H1 (cell line): Measurements from ENCODE around the gene ACTR6. TPM values are rescaled to one million over a fixed set of nuclear protein-coding genes. Genes with fewer than 3 reads are reported as not detected.
A peak's percentile ranks its signal among the peaks of the same experiment; 100 is the strongest.

Source experiments
- CTCF ChIA-PET: fragments of 300-600 bp; sonication (Branson Sonifier 250); formaldehyde crosslinking; loops from one replicate; lab custom pipeline; 2021; ENCODE audit not compliant: partially characterized antibody; lab: Charles Lee
- POLR2A ChIA-PET: fragments of 300-600 bp; sonication (Branson Sonifier 250); formaldehyde crosslinking; loops from one replicate; lab custom pipeline; 2021; ENCODE audit warnings: inconsistent platforms; ENCODE audit not compliant: partially characterized antibody; lab: Charles Lee
- DNase-seq, 2 experiments: peaks; one replicate each; pipeline versions ENCODE4 v3.0.0 to v3.0.0-alpha.2; 2010 to 2022; ENCODE audit warnings: low spot score in 2 of 2, low read depth in 1 of 2, mixed read lengths in 1 of 2
- FAIRE-seq: peaks from 2 replicates; lab custom pipeline; 2011; peaks lifted over from hg19 to GRCh38; lab: Jason Lieb, UNC
- H2AFZ ChIP-seq: 2 replicates; pipeline ENCODE4 v1.8.1; 2012; ENCODE audit warnings: low read length, inconsistent platforms
- H2AK5ac ChIP-seq: 2 replicates; pipeline ENCODE4 v1.6.1; 2013; ENCODE audit warnings: low read depth, low read length
- H2BK120ac ChIP-seq: replicated peaks from 2 replicates; pipeline ENCODE3; 2013; ENCODE audit warnings: low read depth, low read length, inconsistent platforms
- H2BK12ac ChIP-seq: 2 replicates; pipeline ENCODE4 v1.6.1; 2013; ENCODE audit warnings: low read depth, low read length
- H2BK15ac ChIP-seq: 2 replicates; pipeline ENCODE4 v1.6.1; 2013; ENCODE audit warnings: low read length
- H2BK20ac ChIP-seq: 2 replicates; pipeline ENCODE4 v1.6.1; 2013; ENCODE audit warnings: low read length
- H2BK5ac ChIP-seq: 2 replicates; pipeline ENCODE4 v1.6.1; 2013; ENCODE audit warnings: low read depth, low read length
- H3K14ac ChIP-seq: 2 replicates; pipeline ENCODE4 v1.6.1; 2013; ENCODE audit warnings: inconsistent platforms; ENCODE audit not compliant: insufficient read length
- H3K18ac ChIP-seq: 2 replicates; pipeline ENCODE4 v1.6.1; 2013; ENCODE audit warnings: low read length; ENCODE audit errors: extremely low read depth
- H3K23ac ChIP-seq: 2 replicates; pipeline ENCODE4 v1.6.1; 2013; ENCODE audit warnings: inconsistent platforms; ENCODE audit not compliant: insufficient read length
- H3K23me2 ChIP-seq: 2 replicates; pipeline ENCODE4 v1.6.1; 2013; ENCODE audit warnings: low read depth, low read length
- H3K27ac ChIP-seq: 2 replicates; pipeline ENCODE4 v1.6.1; 2011; ENCODE audit warnings: low read depth, low read length, inconsistent platforms
- H3K27me3 ChIP-seq, 4 experiments: replicated peaks in 1 of 4; 1 replicate in 1 of 4; 2 replicates in 3 of 4; pipeline versions ENCODE4 v1.6.1 to v1.8.1; 2011 to 2013; ENCODE audit warnings: low read length in 3 of 4, mild to moderate bottlenecking in 3 of 4, inconsistent platforms in 2 of 4, mixed read lengths in 2 of 4, moderate library complexity in 1 of 4; ENCODE audit not compliant: control insufficient read depth in 3 of 4, insufficient read depth in 3 of 4; ENCODE audit errors: extremely low read depth in 1 of 4
- H3K36me3 ChIP-seq, 4 experiments: 2 replicates each; pipeline versions ENCODE4 v1.6.1 to v1.8.1; 2011 to 2013; ENCODE audit warnings: mild to moderate bottlenecking in 4 of 4, low read length in 3 of 4, moderate library complexity in 2 of 4, control low read depth in 1 of 4, inconsistent platforms in 1 of 4; ENCODE audit not compliant: insufficient read depth in 4 of 4, control insufficient read depth in 2 of 4
- H3K4ac ChIP-seq: replicated peaks from 2 replicates; pipeline ENCODE3; 2013; ENCODE audit warnings: low read length, low read depth, mixed read lengths, inconsistent platforms; ENCODE audit not compliant: insufficient read length
- H3K4me1 ChIP-seq, 4 experiments: replicated peaks in 1 of 4; 1 replicate in 1 of 4; 2 replicates in 3 of 4; pipeline versions ENCODE4 v1.6.1 to v1.8.1; 2011 to 2013; ENCODE audit warnings: low read length in 3 of 4, inconsistent platforms in 2 of 4, mixed read lengths in 1 of 4; ENCODE audit not compliant: insufficient read depth in 4 of 4, control insufficient read depth in 3 of 4
- H3K4me2 ChIP-seq, 2 experiments: 2 replicates each; pipeline versions ENCODE4 v1.6.1 to v1.8.1; 2011 to 2013; ENCODE audit warnings: low read depth in 2 of 2, low read length in 2 of 2, control low read depth in 1 of 2, inconsistent platforms in 1 of 2, mild to moderate bottlenecking in 1 of 2; ENCODE audit not compliant: insufficient read depth in 1 of 2
- H3K4me3 ChIP-seq, 4 experiments: fragments of 200-600, 300-600 bp in 1 of 4; sonication (generic), shearing (Covaris generic), sonication (Bioruptor Twin) in 1 of 4; 2 replicates each; pipeline versions ENCODE4 v1.5.1 to v1.8.1; 2011 to 2016; ENCODE audit warnings: low read length in 4 of 4, low read depth in 3 of 4, control low read depth in 2 of 4, inconsistent platforms in 2 of 4, mild to moderate bottlenecking in 2 of 4, mixed read lengths in 1 of 4, moderate library complexity in 1 of 4; ENCODE audit not compliant: insufficient read depth in 2 of 4; ENCODE audit errors: extremely low read depth in 1 of 4
- H3K56ac ChIP-seq: replicated peaks from 2 replicates; pipeline ENCODE3; 2013; ENCODE audit warnings: low read depth, mild to moderate bottlenecking, mixed read lengths, low read length, inconsistent platforms; ENCODE audit not compliant: insufficient read length
- H3K79me1 ChIP-seq: 2 replicates; pipeline ENCODE4 v1.6.1; 2013; ENCODE audit warnings: low read depth, low read length, control low read depth
- H3K79me2 ChIP-seq, 2 experiments: 2 replicates each; pipeline versions ENCODE4 v1.6.1 to v1.8.1; 2012 to 2013; ENCODE audit warnings: low read length in 2 of 2, mild to moderate bottlenecking in 2 of 2, inconsistent platforms in 1 of 2; ENCODE audit not compliant: insufficient read depth in 2 of 2, control insufficient read depth in 1 of 2
- H3K9ac ChIP-seq, 4 experiments: replicated peaks in 1 of 4; 1 replicate in 1 of 4; 2 replicates in 3 of 4; pipeline versions ENCODE4 v1.6.1 to v1.8.1; 2011 to 2013; ENCODE audit warnings: low read depth in 3 of 4, low read length in 3 of 4, control low read depth in 2 of 4, mild to moderate bottlenecking in 2 of 4, moderate library complexity in 2 of 4, inconsistent platforms in 1 of 4; ENCODE audit errors: extremely low read depth in 1 of 4
- H3K9me3 ChIP-seq, 2 experiments: 2 replicates each; pipeline versions ENCODE4 v1.6.1 to v1.8.1; 2012 to 2013; ENCODE audit warnings: mild to moderate bottlenecking in 2 of 2, moderate library complexity in 2 of 2, control low read depth in 1 of 2, inconsistent platforms in 1 of 2, low read depth in 1 of 2, low read length in 1 of 2, mixed read lengths in 1 of 2; ENCODE audit not compliant: insufficient read depth in 2 of 2
- H4K20me1 ChIP-seq, 2 experiments: replicated peaks in 1 of 2; 2 replicates each; pipeline versions ENCODE3 to v1.8.1; 2011 to 2013; ENCODE audit warnings: inconsistent platforms in 2 of 2, low read length in 2 of 2, mild to moderate bottlenecking in 1 of 2; ENCODE audit not compliant: insufficient read depth in 2 of 2, control insufficient read depth in 1 of 2
- H4K5ac ChIP-seq: 2 replicates; pipeline ENCODE4 v1.6.1; 2013; ENCODE audit warnings: low read length, low read depth, mixed read lengths, inconsistent platforms; ENCODE audit not compliant: insufficient read length
- H4K8ac ChIP-seq: 2 replicates; pipeline ENCODE4 v1.8.0; 2013; ENCODE audit warnings: mild to moderate bottlenecking, moderate library complexity, low read length, inconsistent platforms; ENCODE audit not compliant: insufficient read depth; ENCODE audit errors: extremely low read depth
- H4K91ac ChIP-seq: replicated peaks from 2 replicates; pipeline ENCODE3; 2013; ENCODE audit warnings: low read length, mixed read lengths, inconsistent platforms; ENCODE audit not compliant: insufficient read length
- SRF ChIP-seq: IDR thresholded peaks from 2 replicates; pipeline ENCODE4 v1.6.1; 2011; ENCODE audit warnings: mild to moderate bottlenecking, low read depth, low read length, moderate library complexity
- WGBS, 2 experiments: shearing (Covaris generic) in 1 of 2; methylation state at CpG; one replicate each; pipeline versions ENCODE4 v1.1.6 to v1.1.7; 2013 to 2015; ENCODE audit warnings: low lambda C conversion rate in 2 of 2, mixed read lengths in 2 of 2, inconsistent platforms in 1 of 2, low coverage in 1 of 2, missing lambda C conversion rate in 1 of 2; ENCODE audit not compliant: insufficient replicate concordance in 2 of 2, insufficient coverage in 1 of 2, insufficient read length in 1 of 2; ENCODE audit errors: extremely low coverage in 1 of 2, missing lambda C conversion rate in 1 of 2; 5-methylcytosine and 5-hydroxymethylcytosine counted together
- polyA plus RNA-seq, 7 experiments: library from polyadenylated mRNA; depleted of rRNA in 3 of 7; stranded (reverse) in 5 of 7; unstranded in 2 of 7; fragments of >200 nt in 5 of 7; fragments of 200-250 nt in 2 of 7; gene quantifications; 1 replicate in 5 of 7; 2 replicates in 1 of 7; 4 replicates in 1 of 7; pipeline versions ENCODE4 v1.2.1 to v1.2.3, GENCODE V29; 2011 to 2013; ENCODE audit warnings: missing spikeins in 2 of 7, mixed read lengths in 2 of 7
- total RNA-seq: library from RNA; stranded (reverse); fragmentation: NEBNext Ultra II Directional; extraction: Animal tissue kit (Norgen Biotek cat#: 25700); gene quantifications from 2 replicates; pipeline ENCODE4 v1.2.1, GENCODE V29; 2021

The ACTR6 gene
- total and polyA plus RNA-seq, 2 of the 8 experiments (the other 6 are each of a cell fraction or from before 2014, with no cell fraction given) = 10.2 to 36.8 TPM

- no peak overlapping the region for H2AFZ ChIP-seq
- no peaks in the 10 kb centered on the region for H4K20me1 ChIP-seq
- H3K56ac ChIP-seq = no peak overlapping the region
- no peak for TF ChIP-seq SRF
- peak overlapping the region; percentile 81; the same call in 1 of the 2 replicates for H2BK5ac ChIP-seq
- FAIRE-seq = no peak
- H3K4me1 ChIP-seq = peaks cover 0 to 20% (median 9%) of the 10 kb centered on the region in 4 experiments; a peak in 6 of 7 replicates
- ChIA-PET CTCF (interaction anchor here (0.6 to 4.4 kb wide), 10 partner anchors 10 to 1162 kb away, joined by 3 to 50 read pairs (median 16); partner anchors contain the start of gene ACTR6), POLR2A (interaction anchor here (1.6 to 3.0 kb wide), 2 partner anchors 10 to 17 kb away, joined by 4 to 18 read pairs; no protein-coding TSS in a partner anchor)
- WGBS, 2 experiments = 98% methylated on average over 10 of the region's 10 CpGs; no CpG with 5 or more reads in 1 of the 2 experiments
- no peaks in the 10 kb centered on the region for H3K27me3 ChIP-seq
- 0 out of 2 replicates have a peak overlapping the region, but pooled peaks have one; percentile 9 for H4K8ac ChIP-seq
- no peaks in the 10 kb centered on the region for H3K79me1 ChIP-seq
- H4K91ac ChIP-seq = peak overlapping the region; percentile 81
- no peaks in the 10 kb centered on the region for H3K23me2 ChIP-seq
- no peak overlapping the region for H3K23ac ChIP-seq
- H3K4me3 ChIP-seq = no peak overlapping the region
- no peaks in the 10 kb centered on the region for H3K36me3 ChIP-seq
- no peak overlapping the region for H3K9ac ChIP-seq
- H2BK20ac ChIP-seq = peak overlapping the region; percentile 98
- peak overlapping the region; percentile 94; the same call in 1 of the 2 replicates for H2BK12ac ChIP-seq
- 0 out of 2 replicates have a peak overlapping the region, but pooled peaks have one; percentile 82 for H2AK5ac ChIP-seq
- H3K14ac ChIP-seq = no peak overlapping the region
- no peak overlapping the region for H3K4ac ChIP-seq
- H2BK120ac ChIP-seq = peak overlapping the region; percentile 95
- H4K5ac ChIP-seq = peak overlapping the region; percentile 32
- no peak overlapping the region for H3K27ac ChIP-seq
- H3K18ac ChIP-seq = peak overlapping the region; percentile 60; the same call in 1 of the 2 replicates
- H3K4me2 ChIP-seq = no peak overlapping the region
- H3K79me2 ChIP-seq = no peaks in the 10 kb centered on the region
- 0 out of 2 replicates have a peak overlapping the region, but pooled peaks have one; percentile 61 for H2BK15ac ChIP-seq
- H3K9me3 ChIP-seq = no peaks in the 10 kb centered on the region
- DNase-seq = no peak
Observed at GRCh38 chr12:100153131-100153530, 47.5 kb upstream of the ACTR6 start.
